HUES64 (cell line): ENCODE results near the gene CXXC4.
A peak's percentile ranks its signal among the peaks of the same experiment; 100 is the strongest.

Source experiments
- H3K27ac ChIP-seq: 2 replicates; pipeline ENCODE4 v1.7.0; 2013; ENCODE audit warnings: low read depth, low read length, inconsistent platforms
- H3K27me3 ChIP-seq: 2 replicates; pipeline ENCODE4 v1.6.1; 2013; ENCODE audit warnings: mild to moderate bottlenecking, low read length; ENCODE audit not compliant: insufficient read depth
- H3K36me3 ChIP-seq: 2 replicates; pipeline ENCODE4 v1.6.1; 2013; ENCODE audit warnings: mild to moderate bottlenecking, low read length; ENCODE audit not compliant: insufficient read depth
- H3K4me1 ChIP-seq: 2 replicates; pipeline ENCODE4 v1.6.1; 2013; ENCODE audit warnings: mild to moderate bottlenecking, low read length, moderate library complexity; ENCODE audit not compliant: insufficient read depth
- H3K4me3 ChIP-seq: 2 replicates; pipeline ENCODE4 v1.5.1; 2013; ENCODE audit warnings: mild to moderate bottlenecking, low read length, moderate library complexity
- H3K9ac ChIP-seq: 2 replicates; pipeline ENCODE4 v1.6.1; 2013; ENCODE audit warnings: mild to moderate bottlenecking, low read depth, low read length
- H3K9me3 ChIP-seq: 2 replicates; pipeline ENCODE4 v1.6.1; 2013; ENCODE audit warnings: low read depth, low read length; ENCODE audit not compliant: insufficient read depth
- WGBS: fragments of 150-250, 120-280 bp; methylation state at CpG from one replicate; pipeline ENCODE4 v1.1.7; 2013; ENCODE audit warnings: missing lambda C conversion rate; 5-methylcytosine and 5-hydroxymethylcytosine counted together

Gene CXXC4

DNA sequence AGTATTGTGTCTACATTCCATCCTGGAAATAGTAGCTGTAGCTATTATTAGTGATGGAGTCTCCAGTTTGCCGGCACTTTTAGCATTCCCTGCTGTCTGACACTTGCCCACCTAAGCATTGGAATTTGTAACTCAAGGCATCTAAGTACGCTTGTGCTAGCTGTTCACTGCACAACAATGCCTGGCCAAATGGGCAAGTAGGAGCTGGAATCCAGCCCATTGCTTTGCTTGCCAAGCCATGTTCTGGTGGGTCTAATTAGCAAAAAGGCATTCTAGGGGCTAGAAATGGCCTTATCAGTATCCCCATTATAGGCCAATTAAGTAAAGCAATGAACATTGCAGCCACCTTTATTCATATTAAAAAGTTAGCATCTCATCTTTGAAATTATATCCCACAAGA lies 7.8 kb upstream of the CXXC4 start:
- H3K9me3 ChIP-seq, result no peaks in the 10 kb centered on the region
- peaks cover 24% of the 10 kb centered on the region for H3K4me1 ChIP-seq
- WGBS, result 97% methylated on average over 2 of the region's 2 CpGs
- no peak overlapping the region for H3K4me3 ChIP-seq
- no peaks in the 10 kb centered on the region for H3K36me3 ChIP-seq
- H3K27me3 ChIP-seq, result no peaks in the 10 kb centered on the region
- no peak overlapping the region for H3K27ac ChIP-seq
- H3K9ac ChIP-seq, result no peak overlapping the region

DNA sequence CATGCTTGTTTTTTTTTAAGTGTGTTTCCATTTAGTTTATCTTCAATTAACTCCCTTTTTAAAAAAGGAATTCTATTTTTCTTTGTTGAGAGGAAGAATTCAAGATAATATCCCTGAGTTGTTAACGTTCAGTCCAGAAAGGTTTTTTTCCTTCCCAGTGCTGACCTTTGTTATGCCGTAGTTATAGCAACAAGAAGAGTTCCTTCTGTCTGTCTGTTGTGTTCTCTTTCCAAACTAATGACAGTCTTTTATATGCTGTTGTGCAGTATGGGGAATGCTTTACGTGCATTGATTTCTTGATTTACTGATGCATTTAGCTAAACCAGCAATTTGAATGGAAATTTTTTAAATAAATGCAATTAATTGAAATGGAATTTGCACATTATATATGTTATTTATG lies 6.6 kb upstream of the CXXC4 start:
- H3K9ac ChIP-seq, result no peak overlapping the region
- H3K36me3 ChIP-seq, result no peaks in the 10 kb centered on the region
- WGBS, result 62% methylated on average over 2 of the region's 3 CpGs

DNA sequence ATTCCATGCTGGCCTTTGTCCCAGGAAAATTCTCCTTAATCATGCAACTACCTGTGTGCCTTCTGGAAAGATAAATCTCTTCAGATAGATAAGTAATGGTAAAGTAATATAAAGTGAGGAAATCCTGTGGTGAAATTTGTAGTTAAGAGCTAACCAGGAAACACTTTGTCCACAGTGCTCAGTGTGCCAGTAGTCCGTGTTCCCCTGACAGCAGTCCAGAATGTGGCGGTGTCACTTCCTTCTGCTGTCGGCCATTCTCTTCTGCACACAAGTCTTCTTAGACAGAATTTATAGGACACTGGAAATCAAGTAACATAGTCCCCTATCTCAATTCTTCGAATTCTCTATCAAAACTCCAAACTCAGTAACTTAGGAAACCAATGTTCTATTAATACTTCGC lies 5.7 kb upstream of the CXXC4 start:
- H3K4me1 ChIP-seq, result peaks cover 33% of the 10 kb centered on the region
- H3K27ac ChIP-seq, result no peak overlapping the region
- H3K9me3 ChIP-seq, result no peaks in the 10 kb centered on the region
- no peak overlapping the region for H3K9ac ChIP-seq
- no peaks in the 10 kb centered on the region for H3K36me3 ChIP-seq
- H3K4me3 ChIP-seq, result no peak overlapping the region
- 92% methylated on average over 5 of the region's 5 CpGs for WGBS
- peaks cover 3% of the 10 kb centered on the region; the same call in 1 of the 2 replicates for H3K27me3 ChIP-seq

More for the DNA sequence above, 6.6 kb upstream of the CXXC4 start:
- Histone ChIP-seq H3K9me3 (no peaks in the 10 kb centered on the region), H3K27ac (no peak overlapping the region), H3K4me1 (peaks cover 24% of the 10 kb centered on the region), H3K4me3 (no peak overlapping the region), H3K27me3 (no peaks in the 10 kb centered on the region; the same call in 1 of the 2 replicates)

DNA sequence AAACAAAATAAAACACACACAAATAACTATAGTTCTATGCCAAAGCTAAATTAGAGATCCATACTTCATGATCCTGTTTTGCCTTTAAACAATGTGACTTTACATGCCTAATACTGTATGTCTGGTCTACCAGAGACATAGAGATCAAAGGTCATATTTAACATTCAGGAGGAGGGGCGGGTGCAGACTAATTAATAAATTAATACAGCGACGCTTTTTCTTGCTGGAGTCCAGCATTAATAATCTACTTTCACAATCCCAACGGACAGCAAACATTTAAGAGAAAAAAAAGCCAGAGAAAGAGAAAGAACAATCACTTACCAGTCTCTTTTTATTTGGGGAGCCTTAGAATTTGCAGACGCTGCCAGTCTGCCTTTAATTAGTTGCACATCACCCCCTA lies 509 bp downstream of the CXXC4 start:
- Histone ChIP-seq H3K9ac (peak overlapping the region; percentile 38; the same call in 1 of the 2 replicates), H3K27ac (no peak overlapping the region), H3K4me1 (peaks cover 42% of the 10 kb centered on the region), H3K9me3 (no peaks in the 10 kb centered on the region), H3K36me3 (no peaks in the 10 kb centered on the region), H3K4me3 (peak overlapping the region; percentile 92), H3K27me3 (peaks cover 14% of the 10 kb centered on the region)
- WGBS, result 10% methylated on average over 5 of the region's 5 CpGs

DNA sequence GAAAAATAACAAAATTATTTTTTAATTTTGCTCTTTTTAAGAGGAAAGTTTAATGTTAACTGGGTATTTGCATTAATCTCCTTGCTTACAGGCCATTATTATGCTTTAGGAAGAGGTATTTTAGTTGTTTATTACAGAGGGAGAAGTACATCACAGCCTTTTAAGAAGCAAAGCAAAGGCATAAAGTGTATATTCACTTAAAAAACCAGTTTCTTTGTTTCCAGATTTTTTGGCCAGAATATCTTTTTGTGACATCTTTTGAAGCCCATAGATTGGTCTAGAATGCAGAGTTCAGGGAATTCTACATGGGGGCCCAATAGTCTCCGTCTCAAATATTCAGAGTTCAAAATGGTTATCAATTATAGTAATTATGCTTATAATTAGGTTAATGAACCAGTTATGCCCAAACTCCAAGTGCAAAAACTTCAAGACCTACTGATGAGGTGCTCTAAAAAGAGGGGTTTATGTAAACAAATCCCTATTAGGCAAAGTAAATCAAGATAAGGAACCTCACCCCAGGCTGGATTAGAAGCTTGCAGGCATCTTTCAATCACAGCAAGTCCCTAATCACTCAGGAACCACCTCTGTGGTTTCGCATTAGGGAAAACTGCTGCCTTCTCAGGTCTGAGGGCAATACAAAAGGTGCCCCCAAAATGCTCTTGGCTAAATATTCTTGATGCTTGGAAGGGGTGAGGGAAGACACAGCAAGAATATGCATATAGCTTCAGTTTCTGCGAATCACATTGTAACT lies 1.4 kb downstream of the CXXC4 start:
- no peaks in the 10 kb centered on the region for H3K9me3 ChIP-seq
- no peak overlapping the region; the same call in 1 of the 2 replicates for H3K27ac ChIP-seq
- peaks cover 47% of the 10 kb centered on the region for H3K4me1 ChIP-seq
- H3K4me3 ChIP-seq, result peak overlapping the region; percentile 92
- WGBS, result 19% methylated on average over 2 of the region's 3 CpGs
- peaks cover 14% of the 10 kb centered on the region for H3K27me3 ChIP-seq
- H3K36me3 ChIP-seq, result no peaks in the 10 kb centered on the region
- no peak overlapping the region for H3K9ac ChIP-seq

DNA sequence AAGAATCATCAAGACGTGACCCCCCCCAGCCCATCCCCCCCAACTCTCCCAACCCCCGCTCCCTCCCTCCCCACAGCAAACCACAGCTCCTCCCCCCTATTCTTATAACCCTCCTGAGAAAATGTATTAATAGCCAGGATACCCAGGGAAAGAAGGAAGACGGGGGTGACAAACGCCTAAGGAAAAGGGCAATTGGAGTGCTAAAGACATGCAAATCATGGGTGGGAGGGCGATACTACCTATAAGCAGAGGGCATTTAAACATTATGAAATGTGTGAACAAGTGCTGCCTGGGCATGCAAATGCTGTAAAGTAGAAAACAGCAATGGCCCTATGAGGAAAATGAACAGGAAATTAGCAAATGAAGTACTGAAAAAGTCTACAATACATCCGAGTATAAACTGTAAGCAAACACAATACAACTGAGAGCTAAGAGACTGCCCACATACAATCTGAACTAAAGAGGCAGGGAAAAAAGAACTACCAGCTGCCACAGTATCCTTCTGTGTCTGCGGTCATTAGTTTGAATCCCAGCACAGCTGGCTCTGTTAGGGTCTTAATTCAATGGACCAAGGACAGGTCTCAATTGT lies 2.4 kb downstream of the CXXC4 start:
- Histone ChIP-seq H3K27me3 (peaks cover 14% of the 10 kb centered on the region), H3K9ac (no peak overlapping the region), H3K4me3 (peak overlapping the region; percentile 92), H3K36me3 (no peaks in the 10 kb centered on the region), H3K4me1 (peaks cover 55% of the 10 kb centered on the region), H3K9me3 (no peaks in the 10 kb centered on the region), H3K27ac (peak overlapping the region; percentile 67; the same call in 1 of the 2 replicates)
- WGBS, result under 1% methylated on average over 6 of the region's 7 CpGs

DNA sequence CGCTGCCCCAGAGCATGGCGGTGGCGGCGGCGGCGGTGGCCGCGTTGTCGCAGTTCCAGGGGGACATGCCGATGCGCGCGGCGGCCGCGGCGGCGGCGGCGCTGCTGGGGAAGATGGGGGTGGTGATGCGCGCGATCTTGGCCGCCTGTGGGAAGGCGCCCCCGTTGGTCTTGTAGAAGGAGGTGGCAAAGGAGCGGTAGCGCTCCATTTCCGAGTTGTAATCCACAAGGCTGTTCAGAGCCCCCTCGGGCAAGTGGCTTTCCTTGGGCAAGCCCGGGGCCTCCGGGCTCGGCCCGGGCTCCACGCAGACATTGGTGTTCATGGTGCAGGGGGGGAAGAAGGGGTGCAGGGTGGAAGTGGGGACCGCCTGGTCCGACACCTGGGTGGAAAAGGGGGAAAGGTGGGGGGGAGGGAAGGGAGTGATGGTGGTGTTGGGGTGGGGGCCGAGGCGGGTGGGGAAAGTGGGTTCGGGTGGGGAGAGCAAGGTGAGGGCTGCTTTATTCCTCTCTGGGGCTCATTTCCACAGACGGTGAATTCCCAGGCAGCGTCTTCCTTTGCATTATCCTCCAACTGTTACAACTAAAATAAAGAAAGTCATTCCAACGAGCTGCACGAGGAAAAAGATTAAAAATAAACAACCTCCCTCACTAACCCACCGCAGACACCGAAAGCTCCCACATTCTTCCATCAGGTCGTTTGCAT lies 3.1 kb downstream of the CXXC4 start:
- peaks cover 62% of the 10 kb centered on the region for H3K4me1 ChIP-seq
- under 1% methylated on average over 47 of the region's 47 CpGs for WGBS

DNA sequence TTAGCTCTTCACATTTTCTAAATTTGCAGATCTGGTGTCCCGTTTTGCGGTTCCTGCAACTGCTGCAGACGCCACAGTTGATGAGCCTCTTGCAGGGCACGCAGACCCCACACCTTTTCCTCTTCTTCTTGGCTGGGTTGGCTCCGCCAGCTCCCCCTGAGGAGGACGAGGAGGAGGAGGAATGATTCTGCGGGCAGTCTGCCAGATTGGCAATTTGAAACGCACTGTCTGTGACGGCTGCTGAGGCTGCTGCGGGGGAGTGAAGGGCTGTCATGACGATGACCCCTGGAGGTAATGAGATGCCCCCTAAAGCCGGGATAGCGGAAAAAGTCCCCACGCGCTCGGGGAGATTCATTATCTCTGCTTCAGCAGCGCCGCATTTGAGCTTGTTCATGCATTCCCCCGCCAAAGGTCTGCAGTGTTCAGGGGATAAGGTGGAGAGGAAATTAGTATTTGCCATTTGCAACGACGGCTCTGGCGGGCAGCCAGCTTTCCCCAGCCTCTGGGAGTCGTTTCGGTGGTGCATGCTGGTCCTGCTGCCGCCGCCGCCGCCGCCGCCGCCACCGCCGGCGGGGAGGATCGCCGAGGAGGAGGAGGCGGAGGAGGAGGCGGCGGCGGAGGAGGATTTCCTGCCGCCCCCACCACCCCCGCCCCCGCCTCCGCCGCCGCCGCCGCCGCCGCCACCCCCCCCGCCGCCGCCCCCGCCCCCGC lies 3.8 kb downstream of the CXXC4 start:
- peak overlapping the region; percentile 48 for H3K9ac ChIP-seq
- H3K27ac ChIP-seq, result peak overlapping the region; percentile 68; the same call in 1 of the 2 replicates
- H3K27me3 ChIP-seq, result peaks cover 13% of the 10 kb centered on the region

More for the DNA sequence above, 3.1 kb downstream of the CXXC4 start:
- peaks cover 14% of the 10 kb centered on the region for H3K27me3 ChIP-seq
- peak overlapping the region; percentile 92 for H3K4me3 ChIP-seq
- H3K9ac ChIP-seq, result peak overlapping the region; percentile 72
- H3K9me3 ChIP-seq, result no peaks in the 10 kb centered on the region
- peak overlapping the region; percentile 94; the same call in 1 of the 2 replicates for H3K27ac ChIP-seq
- H3K36me3 ChIP-seq, result no peaks in the 10 kb centered on the region

DNA sequence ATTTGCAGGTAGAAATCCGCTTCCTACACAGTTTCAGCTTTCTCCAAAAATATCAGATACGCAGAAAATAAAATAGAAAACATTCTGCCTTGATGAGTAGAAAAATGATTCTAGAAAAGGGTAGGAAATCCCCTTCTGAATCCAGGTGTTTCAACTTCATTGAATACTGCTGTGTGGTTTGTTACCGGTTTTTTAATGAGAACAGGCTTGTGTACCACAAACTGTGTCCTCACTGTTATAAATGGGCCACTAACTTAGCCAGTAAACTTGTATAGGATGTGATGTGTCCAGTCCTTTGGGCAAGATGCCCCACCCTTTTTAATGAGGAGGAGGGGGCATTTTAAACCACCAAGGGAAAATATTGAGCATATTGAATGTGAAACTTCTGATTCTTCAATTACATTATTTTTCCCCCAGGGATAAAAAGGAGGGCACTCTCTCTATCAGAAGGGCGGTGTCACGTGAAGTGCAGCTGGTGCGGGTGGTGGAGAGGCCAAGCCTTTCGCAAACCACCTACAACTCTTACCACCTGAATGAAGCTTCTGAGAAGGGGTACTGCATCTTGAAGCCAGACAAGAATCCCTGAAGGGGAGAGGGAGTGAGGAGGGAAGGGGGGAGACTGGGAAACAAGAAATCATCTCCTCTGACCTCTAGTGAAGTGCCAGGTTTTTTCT lies 4.5 kb downstream of the CXXC4 start:
- Histone ChIP-seq H3K27ac (peak overlapping the region; percentile 68; the same call in 1 of the 2 replicates), H3K9ac (peak overlapping the region; percentile 48; the same call in 1 of the 2 replicates), H3K9me3 (no peaks in the 10 kb centered on the region), H3K4me1 (peaks cover 60% of the 10 kb centered on the region), H3K4me3 (peak overlapping the region; percentile 72), H3K36me3 (no peaks in the 10 kb centered on the region), H3K27me3 (peaks cover 11% of the 10 kb centered on the region)
- WGBS, result 60% methylated on average over 3 of the region's 7 CpGs

More for the DNA sequence above, 3.8 kb downstream of the CXXC4 start:
- Histone ChIP-seq H3K4me1 (peaks cover 65% of the 10 kb centered on the region), H3K4me3 (peak overlapping the region; percentile 92), H3K9me3 (no peaks in the 10 kb centered on the region), H3K36me3 (no peaks in the 10 kb centered on the region)
- whole genome bisulfite sequencing, result 2% methylated on average over 42 of the region's 55 CpGs

DNA sequence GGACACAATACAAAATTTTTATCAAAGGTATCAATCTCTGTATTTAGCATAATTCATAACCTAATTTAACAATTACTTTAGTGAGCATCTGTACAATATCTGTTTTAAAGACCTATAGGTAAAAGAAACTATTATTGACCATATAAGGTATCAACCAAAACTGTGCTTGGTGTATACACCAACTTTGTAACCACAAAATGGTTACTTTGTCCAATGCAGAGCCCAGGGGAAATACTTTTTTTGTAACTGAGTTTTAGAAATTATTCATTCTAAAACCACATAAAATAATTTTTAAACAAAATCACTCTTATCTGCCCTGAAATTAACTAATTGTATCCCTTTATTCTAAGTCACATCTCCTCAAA lies 5.0 kb downstream of the CXXC4 start:
- H3K27ac ChIP-seq, result no peak overlapping the region
- H3K9ac ChIP-seq, result no peak overlapping the region
- H3K27me3 ChIP-seq, result peaks cover 11% of the 10 kb centered on the region
- H3K9me3 ChIP-seq, result no peaks in the 10 kb centered on the region
- peak overlapping the region; percentile 72 for H3K4me3 ChIP-seq
- H3K36me3 ChIP-seq, result no peaks in the 10 kb centered on the region
- peaks cover 60% of the 10 kb centered on the region for H3K4me1 ChIP-seq
